Measurements from ENCODE around the gene CDT1.

DNA sequence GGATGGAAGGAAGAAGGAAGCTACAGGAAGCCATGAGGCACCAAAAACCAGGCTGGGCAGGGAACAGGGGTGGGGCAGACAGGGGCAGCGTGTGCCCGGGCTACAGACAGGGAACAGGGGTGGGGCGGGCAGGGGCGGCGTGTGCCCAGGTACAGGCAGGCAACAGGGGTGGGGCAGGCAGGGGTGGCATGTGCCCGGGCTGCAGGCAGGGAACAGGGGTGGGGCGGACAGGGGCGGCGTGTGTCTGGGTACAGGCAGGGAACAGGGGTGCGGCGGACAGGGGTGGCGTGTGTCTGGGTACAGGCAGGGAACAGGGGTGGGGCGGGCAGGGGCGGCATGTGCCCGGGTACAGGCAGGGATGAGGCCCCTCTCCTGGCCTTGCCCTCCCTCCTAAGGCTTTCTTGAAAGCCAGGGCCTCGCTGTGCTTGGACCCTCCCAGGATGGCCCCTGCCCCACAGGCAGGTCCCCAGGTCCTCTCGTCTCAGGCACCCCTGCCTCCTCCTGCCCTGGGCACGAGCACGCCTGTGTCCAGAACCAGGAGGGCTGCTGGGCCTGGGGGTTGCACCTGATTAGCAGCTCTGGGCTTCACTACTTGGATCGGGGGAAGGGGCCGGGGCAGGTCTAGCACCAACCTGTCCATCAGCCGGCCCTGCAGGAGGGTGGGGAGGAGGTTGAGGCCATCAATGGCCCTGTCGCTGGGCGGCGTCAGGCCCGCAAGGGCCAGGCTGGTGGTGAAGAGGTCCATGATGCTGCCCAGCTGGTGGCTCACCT lies 22.7 kb downstream of the CDT1 start:
- TF ChIP-seq, protein P1, sequence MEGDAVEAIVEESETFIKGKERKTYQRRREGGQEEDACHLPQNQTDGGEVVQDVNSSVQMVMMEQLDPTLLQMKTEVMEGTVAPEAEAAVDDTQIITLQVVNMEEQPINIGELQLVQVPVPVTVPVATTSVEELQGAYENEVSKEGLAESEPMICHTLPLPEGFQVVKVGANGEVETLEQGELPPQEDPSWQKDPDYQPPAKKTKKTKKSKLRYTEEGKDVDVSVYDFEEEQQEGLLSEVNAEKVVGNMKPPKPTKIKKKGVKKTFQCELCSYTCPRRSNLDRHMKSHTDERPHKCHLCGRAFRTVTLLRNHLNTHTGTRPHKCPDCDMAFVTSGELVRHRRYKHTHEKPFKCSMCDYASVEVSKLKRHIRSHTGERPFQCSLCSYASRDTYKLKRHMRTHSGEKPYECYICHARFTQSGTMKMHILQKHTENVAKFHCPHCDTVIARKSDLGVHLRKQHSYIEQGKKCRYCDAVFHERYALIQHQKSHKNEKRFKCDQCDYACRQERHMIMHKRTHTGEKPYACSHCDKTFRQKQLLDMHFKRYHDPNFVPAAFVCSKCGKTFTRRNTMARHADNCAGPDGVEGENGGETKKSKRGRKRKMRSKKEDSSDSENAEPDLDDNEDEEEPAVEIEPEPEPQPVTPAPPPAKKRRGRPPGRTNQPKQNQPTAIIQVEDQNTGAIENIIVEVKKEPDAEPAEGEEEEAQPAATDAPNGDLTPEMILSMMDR (IDR thresholded peaks at IDR 0.05 in 8 of 11, conservative IDR thresholded peaks at IDR 0.05 in 3 of 11): no peak
- no peak for TF ChIP-seq POLR2AphosphoS5 (IDR thresholded peaks at IDR 0.05)

Data from spleen (tissue), 7 donors.